Suprapubic skin (tissue), 4 donors: ENCODE data around the gene RPTOR. TPM values are rescaled to one million over a fixed set of nuclear protein-coding genes. Genes with fewer than 3 reads are reported as not detected.

Experiments
- DNase-seq, 2 donors: peaks; one replicate each; pipeline ENCODE4 v3.0.0-alpha.2; 2019; ENCODE audit warnings: low spot score in 2 of 2
- H3K27ac ChIP-seq: fragments of 200-600 bp; sonication (generic); one replicate; pipeline ENCODE4 v1.5.1; 2019
- H3K27me3 ChIP-seq: fragments of 200-600 bp; sonication (generic); one replicate; pipeline ENCODE4 v1.5.1; 2019
- H3K36me3 ChIP-seq: fragments of 200-600 bp; sonication (generic); one replicate; pipeline ENCODE4 v1.5.1; 2019
- H3K4me1 ChIP-seq: fragments of 200-600 bp; sonication (generic); one replicate; pipeline ENCODE4 v1.5.1; 2019
- H3K4me3 ChIP-seq: fragments of 200-600 bp; sonication (generic); one replicate; pipeline ENCODE4 v1.5.1; 2019; ENCODE audit warnings: mild to moderate bottlenecking
- H3K9me3 ChIP-seq: fragments of 200-600 bp; sonication (generic); one replicate; pipeline ENCODE4 v1.5.1; 2019
- EP300 ChIP-seq: sonication (generic); formaldehyde crosslinking; IDR thresholded peaks from one replicate; pipeline ENCODE4 v1.6.1; 2017; ENCODE audit warnings: antibody characterized with exemption
- POLR2A ChIP-seq, 2 donors: fragments of 450-650 bp; IDR thresholded peaks; one replicate each; pipeline ENCODE4 v1.6.1; 2017; ENCODE audit warnings: antibody characterized with exemption in 2 of 2, mild to moderate bottlenecking in 2 of 2, moderate library complexity in 2 of 2
- POLR2AphosphoS5 ChIP-seq, 3 donors: sonication (generic); formaldehyde crosslinking; IDR thresholded peaks; one replicate each; pipeline ENCODE4 v1.6.1; 2017; ENCODE audit warnings: antibody characterized with exemption in 3 of 3
- WGBS: methylation state at CpG from one replicate; pipeline ENCODE4 v1.1.5; 2018; 5-methylcytosine and 5-hydroxymethylcytosine counted together
- total RNA-seq, 4 donors: library from RNA; depleted of rRNA; stranded (reverse); fragments of >200 nt; gene quantifications; one replicate each; pipeline ENCODE4 v1.1.0, GENCODE V29; 2016
- TF ChIP-seq, protein P1 (sequence below), 2 donors: fragments of 200-600 bp in 1 of 2; fragments of 450-650 bp in 1 of 2; sonication (generic) in 1 of 2; IDR thresholded peaks; one replicate each; pipeline ENCODE4 v1.5.1; 2016 to 2019; ENCODE audit warnings: antibody characterized with exemption in 2 of 2, mild to moderate bottlenecking in 1 of 2, moderate library complexity in 1 of 2

The RPTOR gene
- total RNA-seq, 4 donors from 2014 or later: 45.8 to 84.6 (median 53.0) TPM

DNA sequence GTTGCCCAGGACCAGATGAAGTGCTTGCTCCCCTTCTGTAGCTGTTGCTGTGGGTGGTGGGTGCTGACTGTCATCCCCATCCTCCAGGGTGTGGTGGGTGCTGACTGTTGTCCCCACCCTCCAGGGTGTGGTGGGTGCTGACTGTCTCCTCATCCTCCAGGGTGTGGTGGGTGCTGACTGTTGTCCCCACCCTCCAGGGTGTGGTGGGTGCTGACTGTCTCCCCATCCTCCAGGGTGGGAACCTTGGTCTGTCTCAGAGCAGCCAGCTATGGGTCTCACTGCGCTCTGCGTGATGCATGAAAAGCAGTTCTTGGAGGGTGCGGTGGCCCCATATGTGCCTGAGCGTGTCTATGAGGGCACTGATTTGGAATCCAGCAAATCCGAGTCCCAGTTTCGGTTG is 163.8 kb downstream of the RPTOR start:
- Histone ChIP-seq H3K9me3 (no peaks in the 10 kb centered on the region), H3K4me1 (peaks cover 9% of the 10 kb centered on the region), H3K27me3 (no peaks in the 10 kb centered on the region), H3K4me3 (no peak overlapping the region), H3K27ac (no peak overlapping the region), H3K36me3 (peaks cover 10% of the 10 kb centered on the region)
- WGBS: no CpG with 5 or more reads among the region's 6 CpGs
- no peak for DNase-seq
- no peak for TF ChIP-seq POLR2AphosphoS5 (IDR thresholded peaks at IDR 0.05)
- TF ChIP-seq POLR2A (IDR thresholded peaks at IDR 0.05): no peak
- TF ChIP-seq EP300: no peak
- TF ChIP-seq, protein P1, sequence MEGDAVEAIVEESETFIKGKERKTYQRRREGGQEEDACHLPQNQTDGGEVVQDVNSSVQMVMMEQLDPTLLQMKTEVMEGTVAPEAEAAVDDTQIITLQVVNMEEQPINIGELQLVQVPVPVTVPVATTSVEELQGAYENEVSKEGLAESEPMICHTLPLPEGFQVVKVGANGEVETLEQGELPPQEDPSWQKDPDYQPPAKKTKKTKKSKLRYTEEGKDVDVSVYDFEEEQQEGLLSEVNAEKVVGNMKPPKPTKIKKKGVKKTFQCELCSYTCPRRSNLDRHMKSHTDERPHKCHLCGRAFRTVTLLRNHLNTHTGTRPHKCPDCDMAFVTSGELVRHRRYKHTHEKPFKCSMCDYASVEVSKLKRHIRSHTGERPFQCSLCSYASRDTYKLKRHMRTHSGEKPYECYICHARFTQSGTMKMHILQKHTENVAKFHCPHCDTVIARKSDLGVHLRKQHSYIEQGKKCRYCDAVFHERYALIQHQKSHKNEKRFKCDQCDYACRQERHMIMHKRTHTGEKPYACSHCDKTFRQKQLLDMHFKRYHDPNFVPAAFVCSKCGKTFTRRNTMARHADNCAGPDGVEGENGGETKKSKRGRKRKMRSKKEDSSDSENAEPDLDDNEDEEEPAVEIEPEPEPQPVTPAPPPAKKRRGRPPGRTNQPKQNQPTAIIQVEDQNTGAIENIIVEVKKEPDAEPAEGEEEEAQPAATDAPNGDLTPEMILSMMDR (IDR thresholded peaks at IDR 0.05): no peak

GRCh38 chr17:80709090-80709695 is 164.6 kb downstream of the RPTOR start:
- Histone ChIP-seq H3K27ac (no peak overlapping the region), H3K4me1 (peaks cover 9% of the 10 kb centered on the region), H3K27me3 (no peaks in the 10 kb centered on the region), H3K9me3 (no peaks in the 10 kb centered on the region), H3K4me3 (no peak overlapping the region), H3K36me3 (peaks cover 10% of the 10 kb centered on the region)
- WGBS: 94% methylated on average over 28 of the region's 28 CpGs
- TF ChIP-seq, protein P1 (IDR thresholded peaks at IDR 0.05): no peak
- TF ChIP-seq EP300 (no peak), POLR2A (IDR thresholded peaks at IDR 0.05) (no peak), POLR2AphosphoS5 (IDR thresholded peaks at IDR 0.05) (no peak)
- no peak for DNase-seq

- 93% methylated on average over 4 of the region's 4 CpGs for WGBS
- H3K27me3 ChIP-seq: no peaks in the 10 kb centered on the region
- peaks cover 9% of the 10 kb centered on the region for H3K4me1 ChIP-seq
- TF ChIP-seq POLR2AphosphoS5 (IDR thresholded peaks at IDR 0.05) (no peak), POLR2A (IDR thresholded peaks at IDR 0.05) (no peak), EP300 (no peak)
- TF ChIP-seq, protein P1 (IDR thresholded peaks at IDR 0.05): no peak
- no peaks in the 10 kb centered on the region for H3K9me3 ChIP-seq
- H3K4me3 ChIP-seq: no peak overlapping the region
- no peak overlapping the region for H3K27ac ChIP-seq
- H3K36me3 ChIP-seq: peaks cover 10% of the 10 kb centered on the region
- DNase-seq: no peak
These were observed 166.2 kb downstream of the RPTOR start for GRCh38 chr17:80710714-80711302.

- Histone ChIP-seq H3K9me3 (no peaks in the 10 kb centered on the region), H3K4me1 (peaks cover 3% of the 10 kb centered on the region), H3K27me3 (no peaks in the 10 kb centered on the region), H3K36me3 (peaks cover 10% of the 10 kb centered on the region), H3K4me3 (no peak overlapping the region), H3K27ac (no peak overlapping the region)
- no peak for DNase-seq
- TF ChIP-seq, protein P1 (IDR thresholded peaks at IDR 0.05): no peak
- TF ChIP-seq EP300 (no peak), POLR2A (IDR thresholded peaks at IDR 0.05) (no peak), POLR2AphosphoS5 (IDR thresholded peaks at IDR 0.05) (no peak)
- WGBS: 95% methylated on average over 4 of the region's 4 CpGs
These were observed 167.5 kb downstream of the RPTOR start for GRCh38 chr17:80712089-80712488.

DNA sequence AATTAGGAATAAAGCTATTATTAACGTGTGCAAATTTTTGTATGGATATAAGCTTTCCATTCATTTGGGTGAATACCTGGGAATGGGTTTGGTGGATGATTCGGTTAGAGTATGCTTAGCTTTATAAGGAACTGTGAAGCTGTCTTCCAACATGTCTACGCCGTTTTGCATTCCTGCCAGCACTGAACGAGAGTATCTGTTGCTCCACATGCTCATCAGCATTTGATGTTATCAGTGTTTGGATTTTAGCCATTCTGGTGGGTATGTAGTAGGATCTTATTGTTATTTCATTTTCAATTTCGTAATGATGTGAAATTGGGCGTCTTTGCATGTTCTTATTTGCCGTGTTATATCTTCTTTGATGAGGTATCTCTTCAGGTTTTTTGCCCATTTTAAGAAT is 168.0 kb downstream of the RPTOR start:
- Histone ChIP-seq H3K4me1 (peaks cover 3% of the 10 kb centered on the region), H3K27ac (no peak overlapping the region), H3K27me3 (no peaks in the 10 kb centered on the region), H3K4me3 (no peak overlapping the region), H3K36me3 (peaks cover 10% of the 10 kb centered on the region), H3K9me3 (no peaks in the 10 kb centered on the region)
- no peak for DNase-seq
- 66% methylated on average over 8 of the region's 8 CpGs for WGBS
- TF ChIP-seq, protein P1 (IDR thresholded peaks at IDR 0.05): no peak
- TF ChIP-seq POLR2A (IDR thresholded peaks at IDR 0.05) (no peak), EP300 (no peak), POLR2AphosphoS5 (IDR thresholded peaks at IDR 0.05) (no peak)
